ENCODE data around the gene IGFLR1. TPM values are rescaled to one million over a fixed set of nuclear protein-coding genes. Genes with fewer than 3 reads are reported as not detected.

The IGFLR1 gene
- total RNA-seq, 6 experiments from 2014 or later, result 16.3 to 58.9 (median 29.3) TPM

GRCh38 chr19:35789195-35789977, 47.1 kb upstream of the IGFLR1 start:
- DNase-seq, result no peak
- Histone ChIP-seq H3K9me3 (no peaks in the 10 kb centered on the region), H3K27me3 (no peaks in the 10 kb centered on the region), H3K27ac (no peak overlapping the region), H3K4me3 (no peak overlapping the region), H3K4me1 (peaks cover 0 to 4% (median 0%) of the 10 kb centered on the region in 4 donors), H3K36me3 (no peaks in the 10 kb centered on the region)
- TF ChIP-seq POLR2A (IDR thresholded peaks at IDR 0.05), result no peak
- TF ChIP-seq CTCF (IDR thresholded peaks at IDR 0.05), result no peak
- intact Hi-C loops (cut with DNase I), result no loop called here
- WGBS (ENCODE audit: insufficient coverage, low coverage, low lambda C conversion rate, missing lambda C conversion rate), result 63% methylated on average over 2 of the region's 11 CpGs
- ATAC-seq, result no peak

GRCh38 chr19:35788205-35788960, 46.1 kb upstream of the IGFLR1 start:
- TF ChIP-seq POLR2A (IDR thresholded peaks at IDR 0.05) (no peak), CTCF (IDR thresholded peaks at IDR 0.05) (no peak)
- H3K4me3 ChIP-seq, result no peak overlapping the region
- no peaks in the 10 kb centered on the region for H3K27me3 ChIP-seq
- 84% methylated on average over 6 of the region's 12 CpGs for WGBS (ENCODE audit: insufficient coverage, low coverage, low lambda C conversion rate, missing lambda C conversion rate)
- ATAC-seq (no peak), DNase-seq (no peak)
- intact Hi-C loops (cut with DNase I), result no loop called here
- no peaks in the 10 kb centered on the region for H3K9me3 ChIP-seq
- H3K27ac ChIP-seq, result no peak overlapping the region
- H3K4me1 ChIP-seq, result peaks cover 0 to 4% (median 0%) of the 10 kb centered on the region in 4 donors
- H3K36me3 ChIP-seq, result no peaks in the 10 kb centered on the region

GRCh38 chr19:35787227-35787799, 45.1 kb upstream of the IGFLR1 start:
- Histone ChIP-seq H3K27ac (no peak overlapping the region), H3K4me3 (no peak overlapping the region), H3K27me3 (no peaks in the 10 kb centered on the region), H3K4me1 (peaks cover 0 to 4% (median 0%) of the 10 kb centered on the region in 4 donors), H3K36me3 (no peaks in the 10 kb centered on the region), H3K9me3 (no peaks in the 10 kb centered on the region)
- no CpG with 5 or more reads among the region's 15 CpGs for WGBS (ENCODE audit: insufficient coverage, low coverage, low lambda C conversion rate, missing lambda C conversion rate)
- intact Hi-C loops (cut with DNase I), result no loop called here
- TF ChIP-seq POLR2A (IDR thresholded peaks at IDR 0.05) (no peak), CTCF (IDR thresholded peaks at IDR 0.05) (no peak)
- ATAC-seq (no peak), DNase-seq (no peak)

- no peak for TF ChIP-seq CTCF (IDR thresholded peaks at IDR 0.05)
- TF ChIP-seq POLR2A (IDR thresholded peaks at IDR 0.05), result no peak
- H3K4me1 ChIP-seq, result peaks cover 0 to 1% (median 0%) of the 10 kb centered on the region in 4 donors
- no peak overlapping the region for H3K27ac ChIP-seq
- no peaks in the 10 kb centered on the region for H3K36me3 ChIP-seq
- intact Hi-C loops (cut with DNase I), result no loop called here
- ATAC-seq (no peak), DNase-seq (peak in 1 of 3 donors; percentile 43)
- 73% methylated on average over 9 of the region's 31 CpGs for WGBS (ENCODE audit: insufficient coverage, low coverage, low lambda C conversion rate, missing lambda C conversion rate)
- H3K27me3 ChIP-seq, result no peaks in the 10 kb centered on the region
- no peak overlapping the region for H3K4me3 ChIP-seq
- no peaks in the 10 kb centered on the region for H3K9me3 ChIP-seq
Measured at GRCh38 chr19:35786299-35787160, 44.3 kb upstream of the IGFLR1 start.
